Retinal pigment epithelial cell (primary cell): ENCODE data around the gene GPC5.

Source experiments
- DNase-seq: peaks from one replicate; pipeline ENCODE4 v3.0.0-alpha.2; 2010; ENCODE audit warnings: low read depth
- H3K4me3 ChIP-seq: 2 replicates; pipeline ENCODE4 v1.5.1; 2011; ENCODE audit warnings: mild to moderate bottlenecking, low read length, control low read depth, moderate library complexity
- TF ChIP-seq, protein P1 (sequence below): conservative IDR thresholded peaks from 2 replicates; pipeline ENCODE4 v1.5.1; 2011; ENCODE audit warnings: low read depth, low read length, control low read depth, inconsistent platforms

Gene GPC5

DNA sequence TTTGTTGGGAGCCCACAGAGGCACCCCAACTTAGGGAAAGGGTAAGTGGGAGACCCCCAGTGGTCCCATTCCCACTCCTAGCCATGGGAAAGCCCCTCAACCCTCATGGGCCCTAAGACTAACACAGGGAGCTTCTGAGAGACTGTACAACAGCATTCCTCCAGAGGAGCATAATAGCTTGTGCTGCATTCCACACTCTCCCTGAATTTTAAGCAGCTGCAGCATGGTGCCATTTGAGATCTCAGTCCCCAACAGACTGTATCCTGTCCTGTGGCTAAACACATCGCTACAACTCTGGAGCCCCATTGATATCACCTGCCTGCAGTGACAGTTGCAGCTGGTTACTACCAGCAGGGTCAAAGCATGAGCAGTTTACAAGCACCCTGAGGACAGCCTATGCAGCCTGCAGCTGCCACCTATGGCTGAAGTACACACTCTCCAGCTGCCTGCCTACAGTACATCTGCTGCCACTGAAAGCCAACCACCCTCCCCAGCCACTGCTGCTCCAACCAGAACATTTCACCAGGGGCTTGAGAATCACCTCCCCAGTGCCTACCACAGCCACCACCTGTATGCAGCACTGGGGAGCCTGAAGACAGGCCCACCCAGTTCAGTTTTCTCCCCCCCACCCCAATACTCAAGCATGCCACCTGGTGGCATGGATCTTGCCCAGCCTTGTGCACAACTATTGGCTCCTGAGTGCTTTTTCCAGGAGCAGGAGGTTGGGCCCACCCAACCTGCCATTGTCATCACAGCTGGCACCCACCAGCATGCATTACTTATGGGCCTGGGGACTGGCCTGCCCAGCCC is 557.3 kb downstream of the GPC5 start:
- H3K4me3 ChIP-seq, result no peak overlapping the region
- DNase-seq, result no peak
- TF ChIP-seq, protein P1, sequence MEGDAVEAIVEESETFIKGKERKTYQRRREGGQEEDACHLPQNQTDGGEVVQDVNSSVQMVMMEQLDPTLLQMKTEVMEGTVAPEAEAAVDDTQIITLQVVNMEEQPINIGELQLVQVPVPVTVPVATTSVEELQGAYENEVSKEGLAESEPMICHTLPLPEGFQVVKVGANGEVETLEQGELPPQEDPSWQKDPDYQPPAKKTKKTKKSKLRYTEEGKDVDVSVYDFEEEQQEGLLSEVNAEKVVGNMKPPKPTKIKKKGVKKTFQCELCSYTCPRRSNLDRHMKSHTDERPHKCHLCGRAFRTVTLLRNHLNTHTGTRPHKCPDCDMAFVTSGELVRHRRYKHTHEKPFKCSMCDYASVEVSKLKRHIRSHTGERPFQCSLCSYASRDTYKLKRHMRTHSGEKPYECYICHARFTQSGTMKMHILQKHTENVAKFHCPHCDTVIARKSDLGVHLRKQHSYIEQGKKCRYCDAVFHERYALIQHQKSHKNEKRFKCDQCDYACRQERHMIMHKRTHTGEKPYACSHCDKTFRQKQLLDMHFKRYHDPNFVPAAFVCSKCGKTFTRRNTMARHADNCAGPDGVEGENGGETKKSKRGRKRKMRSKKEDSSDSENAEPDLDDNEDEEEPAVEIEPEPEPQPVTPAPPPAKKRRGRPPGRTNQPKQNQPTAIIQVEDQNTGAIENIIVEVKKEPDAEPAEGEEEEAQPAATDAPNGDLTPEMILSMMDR, result no peak

DNA sequence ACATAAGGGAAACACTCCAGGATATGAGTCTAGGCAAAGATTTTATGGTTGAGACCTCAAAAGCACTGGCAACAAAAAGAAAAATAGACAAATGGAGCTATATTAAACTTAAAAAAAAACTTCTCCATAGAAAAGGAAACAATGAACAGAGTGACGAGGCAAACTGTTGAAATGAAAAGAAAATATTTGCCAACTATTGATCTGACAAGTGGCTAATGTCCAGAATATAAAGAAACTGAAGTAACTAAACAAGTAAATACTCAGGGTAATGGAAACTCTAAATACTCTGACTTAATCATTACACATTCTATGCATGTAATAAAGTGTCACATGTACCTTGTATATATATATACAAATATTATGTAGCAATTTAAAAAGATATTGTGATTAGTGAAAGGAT is 562.5 kb downstream of the GPC5 start:
- DNase-seq, result no peak
- no peak overlapping the region for H3K4me3 ChIP-seq
- TF ChIP-seq, protein P1, result no peak

DNA sequence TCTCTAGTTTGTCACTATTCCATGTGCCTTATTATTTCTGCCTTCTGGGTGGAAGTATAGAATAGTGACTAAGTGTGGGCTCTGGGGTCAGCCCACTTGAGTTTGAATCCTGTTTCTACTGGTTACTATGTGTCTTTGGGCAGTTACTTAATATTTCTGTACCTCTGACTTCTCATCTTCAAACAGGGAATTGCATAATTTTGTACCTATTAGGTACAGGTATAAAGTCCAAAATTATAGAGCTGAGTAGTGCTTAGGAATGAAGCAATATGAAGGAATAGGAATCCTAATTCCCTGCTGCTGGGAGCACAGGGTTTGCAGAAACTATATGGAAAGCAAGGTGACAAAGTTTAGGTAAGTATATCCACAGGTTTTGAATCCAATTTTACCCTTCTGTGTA is 564.5 kb downstream of the GPC5 start:
- DNase-seq, result no peak
- TF ChIP-seq, protein P1, result no peak
- H3K4me3 ChIP-seq, result no peak overlapping the region

DNA sequence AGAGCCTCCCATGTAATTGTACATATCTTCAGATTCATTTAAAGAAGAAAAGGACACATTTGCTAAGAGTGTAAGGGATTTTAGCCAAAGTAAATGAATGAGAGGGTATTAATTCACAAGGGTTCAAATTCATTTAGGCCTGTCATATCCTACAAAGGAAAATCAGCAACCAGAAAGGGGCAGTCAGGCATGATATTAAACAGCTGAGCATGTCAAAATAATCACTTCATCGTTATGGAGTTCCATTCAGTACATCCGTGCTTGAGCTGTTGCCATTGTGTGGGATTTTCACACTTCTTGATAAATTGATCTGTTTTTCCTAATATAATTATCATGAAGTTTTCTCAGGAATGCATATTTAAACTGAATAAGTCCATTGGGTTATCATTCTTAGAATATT is 567.1 kb downstream of the GPC5 start:
- TF ChIP-seq, protein P1, result no peak
- peak; percentile 6 for DNase-seq
- H3K4me3 ChIP-seq, result no peak overlapping the region

DNA sequence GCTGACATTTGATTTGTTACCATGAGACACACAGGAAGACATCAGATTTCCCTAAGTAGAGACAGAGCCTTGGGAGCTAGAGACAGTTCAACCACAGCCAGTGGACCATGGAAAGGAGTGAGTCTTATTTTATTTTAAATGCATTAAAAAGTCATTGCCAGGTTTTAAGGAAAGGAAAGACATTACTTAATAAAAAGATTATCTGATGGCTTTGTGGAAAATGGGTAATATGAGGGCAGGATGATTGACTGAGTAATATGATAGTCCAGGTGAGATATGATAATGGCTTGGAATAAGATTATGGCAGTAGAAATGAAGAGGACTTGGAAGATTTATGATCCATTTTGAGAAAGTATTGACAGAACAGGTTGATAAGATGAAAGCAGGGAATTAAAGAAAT is 580.1 kb downstream of the GPC5 start:
- H3K4me3 ChIP-seq, result no peak overlapping the region
- no peak for DNase-seq
- TF ChIP-seq, protein P1, result no peak

DNA sequence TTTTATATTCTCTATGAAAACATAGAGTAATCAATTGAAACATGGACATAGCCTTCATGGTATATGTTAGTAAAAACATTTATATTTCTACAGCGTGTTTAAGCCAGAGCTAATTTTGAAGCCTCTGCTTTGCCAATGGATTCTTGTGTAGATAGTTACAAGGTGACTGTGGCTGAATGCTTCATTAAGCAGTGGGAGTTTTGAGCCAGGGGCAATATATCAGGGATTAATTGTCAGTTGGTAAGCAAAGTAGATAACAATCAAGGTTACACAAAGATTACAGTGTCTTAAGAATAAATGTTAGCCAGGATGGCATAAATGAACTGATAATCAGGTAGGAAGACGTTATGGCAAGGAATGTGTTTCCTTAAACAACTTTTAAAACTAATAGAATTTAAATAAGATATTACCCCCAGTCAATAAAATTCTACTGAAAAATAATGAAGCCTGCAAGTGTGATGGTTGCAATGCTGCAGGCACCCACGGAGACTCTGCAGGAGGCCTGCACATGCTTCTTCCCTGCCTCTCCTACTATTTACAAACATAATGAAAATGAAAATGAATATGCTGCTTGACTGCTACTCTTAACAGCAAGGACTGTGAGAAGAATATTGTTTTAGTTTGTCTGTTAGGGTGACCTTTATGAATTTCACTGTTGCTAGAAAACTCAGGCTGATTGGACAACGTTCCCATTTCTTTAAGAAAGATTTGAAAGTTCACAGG is 588.5 kb downstream of the GPC5 start:
- TF ChIP-seq, protein P1, result no peak
- H3K4me3 ChIP-seq, result no peak overlapping the region
- DNase-seq, result no peak

DNA sequence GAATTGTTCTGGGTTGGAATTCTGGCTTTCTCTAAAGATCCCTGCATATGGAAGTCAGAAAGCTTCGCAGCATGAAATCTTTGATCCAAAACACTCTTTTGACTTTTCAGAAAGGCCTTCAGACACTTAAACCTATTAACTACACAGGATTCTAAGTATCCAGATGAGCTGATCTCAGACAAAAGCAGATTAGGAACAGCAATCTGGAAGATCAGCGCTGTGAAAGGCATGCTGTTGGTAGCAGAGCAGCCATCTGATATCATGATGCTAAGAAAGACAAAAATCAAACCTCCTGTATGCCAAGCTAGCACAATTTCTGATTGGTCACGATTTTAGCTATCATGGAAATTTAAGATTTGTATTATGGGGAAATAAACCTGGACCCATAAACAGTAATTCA is 589.9 kb downstream of the GPC5 start:
- DNase-seq, result no peak
- TF ChIP-seq, protein P1, result no peak
- H3K4me3 ChIP-seq, result no peak overlapping the region
